Tibial artery (tissue), 4 donors: ENCODE results near the gene RBFOX1.

Source experiments
- DNase-seq, 2 donors: peaks; one replicate each; pipeline ENCODE4 v3.0.0-alpha.2; 2019
- H3K27ac ChIP-seq, 2 donors: fragments of 200-600 bp; sonication (generic) in 1 of 2; 1 replicate in 1 of 2; 2 replicates in 1 of 2; pipeline ENCODE4 v1.5.1; 2018 to 2019; ENCODE audit warnings: mild to moderate bottlenecking in 1 of 2
- H3K27me3 ChIP-seq, 2 donors: fragments of 200-600 bp; sonication (generic) in 1 of 2; one replicate each; pipeline versions ENCODE4 v1.5.1 to v1.6.0; 2016 to 2019
- H3K36me3 ChIP-seq, 3 donors: fragments of 200-600 bp; sonication (generic) in 2 of 3; one replicate each; pipeline ENCODE4 v1.5.1; 2016 to 2019; ENCODE audit warnings: mild to moderate bottlenecking in 2 of 3
- H3K4me1 ChIP-seq, 4 donors: fragments of 200-600 bp; sonication (generic) in 2 of 4; 1 replicate in 3 of 4; 2 replicates in 1 of 4; pipeline ENCODE4 v1.5.1; 2016 to 2019
- H3K4me3 ChIP-seq, 2 donors: fragments of 200-600 bp; sonication (generic) in 1 of 2; 1 replicate in 1 of 2; 2 replicates in 1 of 2; pipeline ENCODE4 v1.5.1; 2018 to 2019; ENCODE audit warnings: mild to moderate bottlenecking in 2 of 2
- H3K9me3 ChIP-seq, 3 donors: fragments of 200-600 bp; sonication (generic) in 1 of 3; one replicate each; pipeline ENCODE4 v1.5.1; 2016 to 2019
- CTCF ChIP-seq, 2 experiments: fragments of 200-600 bp in 1 of 2; fragments of 450-650 bp in 1 of 2; IDR thresholded peaks; one replicate each; pipeline ENCODE4 v1.5.1; 2017 to 2019; ENCODE audit warnings: antibody characterized with exemption in 2 of 2, mild to moderate bottlenecking in 1 of 2, moderate library complexity in 1 of 2
- intact Hi-C: fragments of 100-400 bp; cut with DNase I; formaldehyde crosslinking; loops from one replicate; pipeline ENCODE4 v1.15.0; 2023; ENCODE audit warnings: low total_unique reads

The RBFOX1 gene

GRCh38 chr16:7373776-7374175 lies 41.1 kb downstream of the RBFOX1 start:
- Histone ChIP-seq H3K27ac (no peak overlapping the region), H3K9me3 (no peaks in the 10 kb centered on the region), H3K4me1 (no peaks in the 10 kb centered on the region), H3K27me3 (no peaks in the 10 kb centered on the region), H3K36me3 (no peaks in the 10 kb centered on the region), H3K4me3 (no peak overlapping the region)
- intact Hi-C loops: no loop called here
- no peak for DNase-seq
- TF ChIP-seq CTCF (IDR thresholded peaks at IDR 0.05): no peak

- Histone ChIP-seq H3K36me3 (no peaks in the 10 kb centered on the region), H3K4me1 (no peaks in the 10 kb centered on the region), H3K9me3 (no peaks in the 10 kb centered on the region), H3K4me3 (no peak overlapping the region), H3K27ac (no peak overlapping the region), H3K27me3 (no peaks in the 10 kb centered on the region)
- TF ChIP-seq CTCF (IDR thresholded peaks at IDR 0.05): no peak
- intact Hi-C loops: no loop called here
- DNase-seq: no peak
These were observed 42.0 kb downstream of the RBFOX1 start for GRCh38 chr16:7374614-7375174.

GRCh38 chr16:7376227-7376626 lies 43.6 kb downstream of the RBFOX1 start:
- Histone ChIP-seq H3K27ac (no peak overlapping the region), H3K36me3 (no peaks in the 10 kb centered on the region), H3K9me3 (no peaks in the 10 kb centered on the region), H3K4me1 (no peaks in the 10 kb centered on the region), H3K4me3 (no peak overlapping the region), H3K27me3 (no peaks in the 10 kb centered on the region)
- intact Hi-C loops: no loop called here
- no peak for DNase-seq
- TF ChIP-seq CTCF (IDR thresholded peaks at IDR 0.05): no peak

- Histone ChIP-seq H3K27ac (no peak overlapping the region), H3K36me3 (no peaks in the 10 kb centered on the region), H3K9me3 (no peaks in the 10 kb centered on the region), H3K27me3 (no peaks in the 10 kb centered on the region), H3K4me3 (no peak overlapping the region), H3K4me1 (no peaks in the 10 kb centered on the region)
- no peak for TF ChIP-seq CTCF (IDR thresholded peaks at IDR 0.05)
- intact Hi-C loops: no loop called here
- DNase-seq: no peak
These were observed 44.6 kb downstream of the RBFOX1 start for GRCh38 chr16:7377231-7377630.

GRCh38 chr16:7378024-7378695 lies 45.5 kb downstream of the RBFOX1 start:
- Histone ChIP-seq H3K4me3 (no peak overlapping the region), H3K27ac (no peak overlapping the region), H3K4me1 (no peaks in the 10 kb centered on the region), H3K9me3 (no peaks in the 10 kb centered on the region), H3K27me3 (no peaks in the 10 kb centered on the region), H3K36me3 (no peaks in the 10 kb centered on the region)
- DNase-seq: no peak
- no peak for TF ChIP-seq CTCF (IDR thresholded peaks at IDR 0.05)
- intact Hi-C loops: no loop called here
